Osteocyte (in vitro differentiated cells): ENCODE data around the gene SLC2A4. TPM values are rescaled to one million over a fixed set of nuclear protein-coding genes. Genes with fewer than 3 reads are reported as not detected.
A peak's percentile ranks its signal among the peaks of the same experiment; 100 is the strongest.
"Not testable (repeated sequence)": the region's sequence is repeated elsewhere in the genome, so short reads cannot be mapped to it uniquely, and the experiment has no call there.

Experiments used
- DNase-seq: peaks from one replicate; pipeline ENCODE4 v3.0.0; 2021; ENCODE audit warnings: mixed read lengths; ENCODE audit not compliant: unreplicated experiment; ENCODE audit errors: extremely low spot score
- H3K27ac Mint-ChIP-seq: one replicate; pipeline ENCODE4 v1.8.0; 2021; ENCODE audit warnings: mild to moderate bottlenecking, mixed read lengths; ENCODE audit not compliant: unreplicated experiment
- H3K27me3 Mint-ChIP-seq: one replicate; pipeline ENCODE4 v1.8.0; 2021; ENCODE audit warnings: mixed read lengths; ENCODE audit not compliant: unreplicated experiment
- H3K36me3 Mint-ChIP-seq: one replicate; pipeline ENCODE4 v1.8.0; 2021; ENCODE audit warnings: mixed read lengths; ENCODE audit not compliant: unreplicated experiment
- H3K4me1 Mint-ChIP-seq: one replicate; pipeline ENCODE4 v1.8.0; 2021; ENCODE audit warnings: mixed read lengths; ENCODE audit not compliant: unreplicated experiment
- H3K4me3 Mint-ChIP-seq: one replicate; pipeline ENCODE4 v1.8.0; 2021; ENCODE audit warnings: mild to moderate bottlenecking, moderate library complexity, mixed read lengths; ENCODE audit not compliant: unreplicated experiment
- H3K9me3 Mint-ChIP-seq: one replicate; pipeline ENCODE4 v1.8.0; 2021; ENCODE audit warnings: mixed read lengths; ENCODE audit not compliant: unreplicated experiment
- total RNA-seq: library from RNA; stranded (reverse); gene quantifications from 2 replicates; pipeline ENCODE4 v1.2.1, GENCODE V29; 2021
- TF ChIP-seq, protein P1 (sequence below): fragments of 200-600 bp; sonication (generic); IDR thresholded peaks from 2 replicates; pipeline ENCODE4 v1.5.0; 2021; ENCODE audit warnings: antibody characterized with exemption, mild to moderate bottlenecking, moderate library complexity

Gene SLC2A4
- total RNA-seq, 1 donor from 2014 or later: 0.59 TPM

DNA sequence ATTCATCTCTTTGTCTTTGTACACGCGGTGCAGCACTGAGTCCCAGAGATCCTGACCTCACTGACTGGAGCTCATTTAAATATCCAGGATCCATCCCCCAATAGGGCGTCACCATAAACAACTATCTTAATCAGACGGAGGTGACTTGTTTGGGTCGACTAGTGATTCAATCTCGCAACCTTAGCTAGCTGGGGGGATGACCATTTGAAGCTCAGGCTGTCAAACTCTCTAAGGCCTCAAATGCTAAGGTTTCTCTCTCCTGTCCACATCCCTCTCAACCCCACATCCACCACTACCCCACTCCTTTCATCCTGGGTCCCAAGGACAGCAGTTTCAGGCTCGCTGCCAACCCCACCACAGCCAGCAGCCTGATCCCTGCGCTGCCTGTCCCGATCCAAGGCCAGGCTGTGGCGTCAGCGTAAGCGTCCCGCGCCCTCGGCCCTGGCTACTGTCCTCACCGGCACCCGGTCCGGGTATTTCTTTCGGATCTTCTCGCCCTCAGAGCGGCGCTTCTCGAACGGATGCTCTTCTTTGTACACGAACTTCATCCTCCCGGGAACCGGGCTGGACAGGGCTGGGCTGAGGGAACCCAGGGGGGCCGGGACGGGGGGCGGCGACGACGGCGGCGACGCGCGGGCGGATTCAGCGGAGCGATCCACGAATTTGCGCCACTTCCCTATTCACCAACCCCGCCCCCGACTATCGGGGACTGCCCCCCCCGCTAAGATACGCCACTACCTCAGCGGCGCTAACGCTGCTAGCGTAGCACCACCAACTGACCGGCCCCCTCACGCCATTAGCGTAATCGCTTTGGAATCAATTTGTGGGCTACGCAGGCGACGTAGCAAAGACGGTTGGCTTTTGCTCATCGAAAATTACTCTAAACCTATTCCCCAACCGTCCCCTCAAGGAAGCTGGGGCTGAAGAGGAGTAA lies 39.5 kb upstream of the SLC2A4 start, which contains the start of gene GABARAP:
TSS of gene GABARAP (minus strand) at position 667 of the 934 bp plus-strand sequence. CDS start at position 548, 119 bp downstream.
- Mint-ChIP-seq H3K27ac (peak within 1 kb of the TSS; percentile 99), H3K4me3 (peak within 1 kb of the TSS; percentile 99), H3K9me3 (no peaks in the 10 kb centered on the region), H3K36me3 (peaks cover 42% of the 10 kb centered on the region), H3K4me1 (peaks cover 36% of the 10 kb centered on the region), H3K27me3 (no peaks in the 10 kb centered on the region)
- DNase-seq: peak; percentile 98
- TF ChIP-seq, protein P1, sequence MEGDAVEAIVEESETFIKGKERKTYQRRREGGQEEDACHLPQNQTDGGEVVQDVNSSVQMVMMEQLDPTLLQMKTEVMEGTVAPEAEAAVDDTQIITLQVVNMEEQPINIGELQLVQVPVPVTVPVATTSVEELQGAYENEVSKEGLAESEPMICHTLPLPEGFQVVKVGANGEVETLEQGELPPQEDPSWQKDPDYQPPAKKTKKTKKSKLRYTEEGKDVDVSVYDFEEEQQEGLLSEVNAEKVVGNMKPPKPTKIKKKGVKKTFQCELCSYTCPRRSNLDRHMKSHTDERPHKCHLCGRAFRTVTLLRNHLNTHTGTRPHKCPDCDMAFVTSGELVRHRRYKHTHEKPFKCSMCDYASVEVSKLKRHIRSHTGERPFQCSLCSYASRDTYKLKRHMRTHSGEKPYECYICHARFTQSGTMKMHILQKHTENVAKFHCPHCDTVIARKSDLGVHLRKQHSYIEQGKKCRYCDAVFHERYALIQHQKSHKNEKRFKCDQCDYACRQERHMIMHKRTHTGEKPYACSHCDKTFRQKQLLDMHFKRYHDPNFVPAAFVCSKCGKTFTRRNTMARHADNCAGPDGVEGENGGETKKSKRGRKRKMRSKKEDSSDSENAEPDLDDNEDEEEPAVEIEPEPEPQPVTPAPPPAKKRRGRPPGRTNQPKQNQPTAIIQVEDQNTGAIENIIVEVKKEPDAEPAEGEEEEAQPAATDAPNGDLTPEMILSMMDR: no peak

DNA sequence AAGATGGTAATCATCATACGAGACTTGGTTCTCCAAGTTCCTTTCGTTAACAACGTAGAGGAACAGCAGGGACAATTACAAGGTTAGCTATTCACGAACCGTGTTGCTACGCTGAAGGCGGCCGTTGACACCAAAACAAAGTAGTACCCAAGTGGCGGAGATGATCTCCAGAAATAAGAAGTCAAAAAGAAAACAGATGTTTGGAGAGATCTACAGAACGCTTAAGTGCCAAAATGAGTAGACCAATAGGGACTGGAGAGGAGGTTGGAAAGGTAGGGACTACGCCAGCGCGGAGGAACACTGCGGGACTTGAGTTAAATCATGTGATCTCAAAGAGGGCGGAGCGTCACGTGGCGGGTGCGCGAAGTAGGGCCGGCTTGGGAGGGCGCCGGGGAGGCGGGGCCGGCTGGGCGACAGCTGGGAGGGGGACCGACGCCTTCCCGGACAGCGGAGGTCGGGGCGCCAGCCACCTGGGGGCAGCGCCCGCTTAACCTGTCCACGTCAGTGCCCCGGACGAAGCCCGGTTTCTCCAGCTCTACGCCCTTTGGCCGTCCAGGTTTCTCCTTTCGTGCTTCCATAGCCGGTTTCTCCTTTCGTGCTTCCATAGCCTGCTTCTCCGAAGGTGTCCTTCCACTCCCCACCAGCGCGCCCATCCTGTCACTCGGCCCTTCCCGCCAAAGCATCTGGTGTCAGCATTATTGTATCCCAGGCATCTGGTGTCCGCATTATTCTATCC lies 38.6 kb upstream of the SLC2A4 start:
- H3K9me3 Mint-ChIP-seq: no peaks in the 10 kb centered on the region
- TF ChIP-seq, protein P1: no peak
- H3K4me1 Mint-ChIP-seq: peaks cover 30% of the 10 kb centered on the region
- H3K27ac Mint-ChIP-seq: peak overlapping the region; percentile 99
- no peaks in the 10 kb centered on the region for H3K27me3 Mint-ChIP-seq
- DNase-seq: peak; percentile 97
- peaks cover 40% of the 10 kb centered on the region for H3K36me3 Mint-ChIP-seq
- H3K4me3 Mint-ChIP-seq: peak overlapping the region; percentile 99

DNA sequence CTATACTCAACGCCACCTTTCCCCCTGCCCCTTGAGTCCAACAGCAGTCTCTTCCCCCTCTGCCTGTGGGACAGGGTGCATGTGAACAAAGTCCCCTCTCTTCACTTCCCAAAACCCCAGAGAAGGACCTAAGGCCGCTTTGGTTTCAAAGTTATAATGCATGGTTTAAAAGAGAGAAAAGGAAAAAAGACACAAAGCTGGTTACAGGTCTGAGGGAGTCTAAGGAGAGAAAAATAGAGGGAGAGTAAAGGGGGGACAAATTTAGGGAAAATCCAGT lies 38.1 kb upstream of the SLC2A4 start:
- H3K4me1 Mint-ChIP-seq: peaks cover 30% of the 10 kb centered on the region
- H3K4me3 Mint-ChIP-seq: peak overlapping the region; percentile 99
- no peaks in the 10 kb centered on the region for H3K27me3 Mint-ChIP-seq
- H3K36me3 Mint-ChIP-seq: peaks cover 40% of the 10 kb centered on the region
- TF ChIP-seq, protein P1: no peak
- DNase-seq: no peak
- H3K9me3 Mint-ChIP-seq: no peaks in the 10 kb centered on the region
- H3K27ac Mint-ChIP-seq: peak overlapping the region; percentile 99

DNA sequence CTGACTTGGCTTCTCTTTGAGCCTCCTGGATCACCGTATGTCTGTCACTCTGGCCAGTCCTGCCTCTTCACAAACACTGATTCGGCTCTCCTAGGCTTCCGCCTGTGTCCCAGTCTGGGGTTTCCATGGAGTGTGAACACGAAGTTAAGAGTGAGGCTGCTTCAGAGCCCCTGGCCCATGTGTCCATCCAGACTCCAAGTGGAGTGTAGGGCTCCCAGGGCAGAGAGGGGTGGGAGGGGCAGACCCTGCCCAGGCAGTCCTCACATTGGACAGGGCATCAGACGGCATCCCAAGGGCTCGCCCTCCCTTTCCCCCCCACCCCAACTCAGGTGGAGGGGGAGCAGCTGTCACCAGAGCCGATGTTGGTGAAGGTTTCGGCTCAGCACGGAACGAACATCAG lies 37.7 kb upstream of the SLC2A4 start:
- peaks cover 34% of the 10 kb centered on the region for H3K4me1 Mint-ChIP-seq
- H3K27me3 Mint-ChIP-seq, DNase-seq, H3K9me3 Mint-ChIP-seq: not testable (repeated sequence)
- H3K27ac Mint-ChIP-seq: peak overlapping the region; percentile 99
- H3K4me3 Mint-ChIP-seq: peak overlapping the region; percentile 99
- peaks cover 40% of the 10 kb centered on the region for H3K36me3 Mint-ChIP-seq

DNA sequence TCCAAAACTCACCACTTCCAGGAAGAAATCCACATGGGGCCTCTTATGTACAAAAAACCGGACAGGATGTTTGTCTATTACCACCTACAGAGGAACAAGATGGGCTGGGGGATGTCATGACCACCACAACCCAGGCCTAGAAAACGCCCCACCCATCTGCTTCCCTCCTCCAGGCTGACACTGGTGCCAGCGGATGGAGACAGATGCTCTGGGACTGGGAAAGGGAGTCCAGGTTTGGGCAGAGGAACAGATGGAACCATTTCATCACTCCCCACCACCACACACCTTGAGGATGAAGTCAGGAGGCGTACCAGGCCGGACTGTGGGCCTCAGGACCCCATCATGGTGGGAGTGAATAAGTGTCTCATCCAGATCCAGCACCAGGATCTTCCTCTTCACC lies 34.7 kb upstream of the SLC2A4 start:
- DNase-seq: no peak
- no peaks in the 10 kb centered on the region for H3K9me3 Mint-ChIP-seq
- H3K4me3 Mint-ChIP-seq: no peak overlapping the region
- TF ChIP-seq, protein P1: no peak
- peaks cover 30% of the 10 kb centered on the region for H3K4me1 Mint-ChIP-seq
- H3K27me3 Mint-ChIP-seq: no peaks in the 10 kb centered on the region
- no peak overlapping the region for H3K27ac Mint-ChIP-seq
- H3K36me3 Mint-ChIP-seq: peaks cover 25% of the 10 kb centered on the region
